MCF 10A (cell line): ENCODE measurements around the gene TMA7. TPM values are rescaled to one million over a fixed set of nuclear protein-coding genes. Genes with fewer than 3 reads are reported as not detected.

Experiments
- BruUV-seq: library from RNA; stranded (reverse); fragments of 400-500 nt; replicated peaks from 2 replicates; lab custom pipeline; 2021; lab: Mats Ljungman, UMichigan
- CTCF ChIA-PET: fragments of 300-600 bp; sonication (Branson Sonifier 250); formaldehyde crosslinking; extraction: SDS; loops from one replicate; lab custom pipeline; 2021; ENCODE audit warnings: antibody characterized with exemption, inconsistent platforms; lab: Yijun Ruan, JAX
- POLR2A ChIA-PET: fragments of 300-600, 350-650 bp; sonication (Branson Sonifier 250); formaldehyde crosslinking; extraction: SDS; loops from one replicate; lab custom pipeline; 2020; ENCODE audit warnings: antibody characterized with exemption, inconsistent platforms; lab: Yijun Ruan, JAX
- DNase-seq: peaks from one replicate; pipeline ENCODE4 v3.0.0-alpha.2; 2018; ENCODE audit not compliant: unreplicated experiment
- H3K27ac Mint-ChIP-seq: one replicate; pipeline ENCODE4 v1.8.0; 2022; ENCODE audit warnings: mild to moderate bottlenecking, low read depth, mixed read lengths; ENCODE audit not compliant: unreplicated experiment
- H3K27me3 Mint-ChIP-seq: one replicate; pipeline ENCODE4 v1.8.0; 2022; ENCODE audit warnings: mixed read lengths; ENCODE audit not compliant: insufficient read depth, unreplicated experiment
- H3K36me3 Mint-ChIP-seq: one replicate; pipeline ENCODE4 v1.8.0; 2022; ENCODE audit warnings: mild to moderate bottlenecking, moderate library complexity, mixed read lengths; ENCODE audit not compliant: insufficient read depth, unreplicated experiment
- H3K4me1 Mint-ChIP-seq: one replicate; pipeline ENCODE4 v1.8.0; 2022; ENCODE audit warnings: mixed read lengths; ENCODE audit not compliant: insufficient read depth, unreplicated experiment
- H3K4me3 Mint-ChIP-seq: one replicate; pipeline ENCODE4 v1.8.0; 2022; ENCODE audit warnings: mild to moderate bottlenecking, moderate library complexity, mixed read lengths; ENCODE audit not compliant: unreplicated experiment
- H3K9me3 Mint-ChIP-seq: one replicate; pipeline ENCODE4 v1.8.0; 2022; ENCODE audit warnings: mixed read lengths; ENCODE audit not compliant: unreplicated experiment
- CTCF ChIP-seq: fragments of 200-600 bp; IDR thresholded peaks from one replicate; pipeline ENCODE4 v1.8.0; 2022; ENCODE audit warnings: antibody characterized with exemption, mild to moderate bottlenecking; ENCODE audit not compliant: unreplicated experiment
- intact Hi-C: fragments of 100-400 bp; cut with micrococcal nuclease; formaldehyde crosslinking; loops from 2 replicates; pipeline ENCODE4 v1.14.1; 2022
- total RNA-seq: library from RNA; stranded (reverse); gene quantifications from 2 replicates; pipeline ENCODE4 v1.2.3, GENCODE V29; 2022

Gene TMA7
- total RNA-seq, 1 experiment from 2014 or later: 356 TPM

DNA sequence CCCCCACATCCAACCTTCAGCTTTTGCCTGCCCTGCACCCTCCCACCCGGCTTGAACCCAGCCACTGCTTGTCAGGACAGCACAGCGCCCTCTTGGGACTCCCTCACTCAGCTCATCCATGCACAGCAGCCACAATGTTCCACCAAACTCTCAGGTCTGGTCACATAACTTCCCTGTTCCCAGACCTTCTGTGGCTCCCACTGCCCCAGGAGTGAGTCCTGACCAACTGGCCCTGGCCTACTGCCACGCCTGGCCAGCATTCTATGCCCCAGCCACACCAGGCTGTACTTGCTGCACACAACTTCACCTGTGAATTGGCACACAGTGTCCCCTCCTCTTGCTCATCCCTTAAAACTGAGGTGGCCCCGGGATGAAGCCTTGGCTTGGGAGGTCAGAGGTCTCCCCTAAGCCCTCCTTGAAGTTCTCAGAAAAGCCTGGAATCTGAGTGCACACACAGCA lies 31.2 kb upstream of the TMA7 start:
- DNase-seq: no peak
- Mint-ChIP-seq H3K4me1 (peaks cover 16% of the 10 kb centered on the region), H3K4me3 (no peak overlapping the region), H3K9me3 (no peaks in the 10 kb centered on the region), H3K27ac (peak overlapping the region; percentile 49), H3K36me3 (peaks cover 78% of the 10 kb centered on the region), H3K27me3 (no peaks in the 10 kb centered on the region)
- CTCF ChIA-PET: interaction anchor here (22.6 kb wide), 1 partner anchor 28 kb away, joined by 647 read pairs; the partner anchor contains the start of genes CCDC51 and TMA7
- no peak for TF ChIP-seq CTCF
- BruUV-seq: no TSS peak
- POLR2A ChIA-PET: interaction anchor here (0.8 to 22.1 kb wide), 3 partner anchors 8 to 32 kb away, joined by 3 to 749 read pairs (median 12); partner anchors contain the start of gene PLXNB1
- intact Hi-C loops: no loop called here

DNA sequence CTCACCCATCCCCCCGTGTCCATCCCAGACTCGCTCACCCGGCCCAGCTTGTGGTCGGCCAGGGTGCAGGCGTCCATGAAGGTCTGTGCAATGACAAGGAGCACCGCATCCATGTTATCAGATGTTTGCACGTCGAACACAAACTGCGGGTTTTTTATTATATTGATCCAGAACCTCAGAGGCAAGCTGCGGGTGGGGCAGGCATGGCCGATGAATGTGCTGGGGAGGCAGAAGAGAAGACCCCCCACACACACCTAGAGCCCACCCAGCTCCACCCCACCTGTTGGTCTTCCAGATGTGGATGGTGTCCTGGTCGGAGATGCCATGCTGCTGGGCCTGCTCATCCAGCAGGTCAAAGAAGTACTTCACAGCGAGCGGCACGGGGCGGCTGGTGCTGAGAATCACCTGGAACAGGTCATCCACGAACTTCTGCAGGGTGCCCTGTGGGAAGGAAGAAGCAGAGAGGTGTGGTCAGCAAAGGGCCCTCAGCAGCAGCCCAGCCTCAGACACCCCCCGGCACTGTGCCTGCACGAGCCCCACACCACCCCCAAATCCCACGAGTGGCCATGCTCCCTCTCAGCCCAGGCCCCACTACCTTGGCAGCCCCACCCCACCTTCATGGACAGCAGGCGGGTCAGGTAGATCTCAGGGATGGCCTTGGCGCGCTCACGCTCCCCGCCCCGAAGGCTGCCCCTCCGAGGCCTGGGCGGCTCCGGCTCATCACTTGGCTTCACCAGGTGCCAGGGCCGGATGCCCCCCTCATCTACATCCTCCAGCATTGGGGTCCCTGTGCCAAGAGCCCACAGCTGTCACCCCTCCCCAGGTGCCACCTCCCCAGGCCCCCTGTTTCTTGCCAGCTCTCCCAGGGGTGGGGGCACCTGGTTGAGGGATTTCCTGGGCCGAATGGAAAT lies 30.5 kb upstream of the TMA7 start:
- Mint-ChIP-seq H3K4me3 (no peak overlapping the region), H3K4me1 (peaks cover 22% of the 10 kb centered on the region), H3K27me3 (no peaks in the 10 kb centered on the region), H3K9me3 (no peaks in the 10 kb centered on the region), H3K27ac (no peak overlapping the region), H3K36me3 (peaks cover 79% of the 10 kb centered on the region)
- intact Hi-C loops: no loop called here
- ChIA-PET CTCF (interaction anchor here (22.6 kb wide), 1 partner anchor 27 kb away, joined by 647 read pairs; the partner anchor contains the start of genes CCDC51 and TMA7), POLR2A (interaction anchor here (0.8 to 22.1 kb wide), 3 partner anchors 9 to 31 kb away, joined by 3 to 749 read pairs (median 12); partner anchors contain the start of gene PLXNB1)
- BruUV-seq: no TSS peak
- no peak for DNase-seq
- no peak for TF ChIP-seq CTCF

- Mint-ChIP-seq H3K4me1 (peaks cover 22% of the 10 kb centered on the region), H3K27me3 (no peaks in the 10 kb centered on the region), H3K9me3 (no peaks in the 10 kb centered on the region), H3K4me3 (no peak overlapping the region), H3K27ac (no peak overlapping the region), H3K36me3 (peaks cover 77% of the 10 kb centered on the region)
- ChIA-PET CTCF (interaction anchor here (0.6 to 22.6 kb wide), 2 partner anchors 9 to 27 kb away, joined by 3 to 647 read pairs; partner anchors contain the start of genes CCDC51 and TMA7), POLR2A (interaction anchor here (1.2 to 22.1 kb wide), 3 partner anchors 9 to 18 kb away, joined by 4 to 749 read pairs (median 12); partner anchors contain the start of gene PLXNB1)
- TF ChIP-seq CTCF: no peak
- no TSS peak for BruUV-seq
- intact Hi-C loops: no loop called here
- no peak for DNase-seq
Measured at GRCh38 chr3:48410205-48411040, 29.6 kb upstream of the TMA7 start.
